GM12873 (cell line): ENCODE measurements around the gene GH2.

Source experiments
- TF ChIP-seq, protein P1 (sequence below): IDR thresholded peaks from 2 replicates; pipeline ENCODE4 v1.5.1; 2012; ENCODE audit warnings: low read depth, mild to moderate bottlenecking, moderate library complexity, low read length, control low read depth; ENCODE audit not compliant: insufficient read depth; ENCODE audit errors: missing control alignments

The GH2 gene

DNA sequence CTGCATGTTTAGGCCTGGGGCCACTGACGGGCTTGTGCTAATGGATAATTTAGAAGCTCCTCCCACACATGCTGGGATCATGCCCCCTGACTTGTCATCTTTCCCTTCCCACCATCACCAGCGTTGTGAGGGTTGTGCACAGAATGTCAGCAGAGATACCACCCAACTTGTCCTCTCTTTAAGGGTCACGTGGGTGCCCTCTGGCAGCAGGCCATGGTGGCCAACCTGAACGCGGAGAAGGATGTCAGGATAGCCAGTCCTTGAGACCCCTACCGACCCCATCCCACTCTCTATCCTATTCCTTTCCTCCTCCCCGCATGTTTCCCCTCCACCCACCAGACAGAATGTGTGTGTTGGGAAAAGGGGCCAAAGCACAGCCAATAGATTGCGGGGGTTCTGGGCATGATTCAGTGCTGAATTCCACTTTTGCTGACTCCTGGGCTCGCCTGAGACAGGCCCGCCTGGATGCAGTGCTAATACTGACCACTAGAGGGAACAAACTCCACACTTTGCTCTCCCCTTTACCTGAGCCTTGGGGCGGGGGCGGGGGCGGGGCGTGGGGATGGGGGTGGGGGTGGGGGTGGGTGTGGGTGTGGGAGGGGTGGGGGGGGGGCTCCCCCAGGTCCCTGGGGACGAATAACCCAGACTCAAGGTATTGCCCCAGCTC is at the start of gene GH2:
Gene GH2, minus strand, starts transcription at position 10 of the 667 bp plus-strand sequence. CDS start 143 bp downstream, outside the sequence.
- TF ChIP-seq, protein P1, sequence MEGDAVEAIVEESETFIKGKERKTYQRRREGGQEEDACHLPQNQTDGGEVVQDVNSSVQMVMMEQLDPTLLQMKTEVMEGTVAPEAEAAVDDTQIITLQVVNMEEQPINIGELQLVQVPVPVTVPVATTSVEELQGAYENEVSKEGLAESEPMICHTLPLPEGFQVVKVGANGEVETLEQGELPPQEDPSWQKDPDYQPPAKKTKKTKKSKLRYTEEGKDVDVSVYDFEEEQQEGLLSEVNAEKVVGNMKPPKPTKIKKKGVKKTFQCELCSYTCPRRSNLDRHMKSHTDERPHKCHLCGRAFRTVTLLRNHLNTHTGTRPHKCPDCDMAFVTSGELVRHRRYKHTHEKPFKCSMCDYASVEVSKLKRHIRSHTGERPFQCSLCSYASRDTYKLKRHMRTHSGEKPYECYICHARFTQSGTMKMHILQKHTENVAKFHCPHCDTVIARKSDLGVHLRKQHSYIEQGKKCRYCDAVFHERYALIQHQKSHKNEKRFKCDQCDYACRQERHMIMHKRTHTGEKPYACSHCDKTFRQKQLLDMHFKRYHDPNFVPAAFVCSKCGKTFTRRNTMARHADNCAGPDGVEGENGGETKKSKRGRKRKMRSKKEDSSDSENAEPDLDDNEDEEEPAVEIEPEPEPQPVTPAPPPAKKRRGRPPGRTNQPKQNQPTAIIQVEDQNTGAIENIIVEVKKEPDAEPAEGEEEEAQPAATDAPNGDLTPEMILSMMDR, result peak; percentile 81

GRCh38 chr17:63930951-63931575 is 49.3 kb upstream of the GH2 start:
- TF ChIP-seq, protein P1, result no peak

DNA sequence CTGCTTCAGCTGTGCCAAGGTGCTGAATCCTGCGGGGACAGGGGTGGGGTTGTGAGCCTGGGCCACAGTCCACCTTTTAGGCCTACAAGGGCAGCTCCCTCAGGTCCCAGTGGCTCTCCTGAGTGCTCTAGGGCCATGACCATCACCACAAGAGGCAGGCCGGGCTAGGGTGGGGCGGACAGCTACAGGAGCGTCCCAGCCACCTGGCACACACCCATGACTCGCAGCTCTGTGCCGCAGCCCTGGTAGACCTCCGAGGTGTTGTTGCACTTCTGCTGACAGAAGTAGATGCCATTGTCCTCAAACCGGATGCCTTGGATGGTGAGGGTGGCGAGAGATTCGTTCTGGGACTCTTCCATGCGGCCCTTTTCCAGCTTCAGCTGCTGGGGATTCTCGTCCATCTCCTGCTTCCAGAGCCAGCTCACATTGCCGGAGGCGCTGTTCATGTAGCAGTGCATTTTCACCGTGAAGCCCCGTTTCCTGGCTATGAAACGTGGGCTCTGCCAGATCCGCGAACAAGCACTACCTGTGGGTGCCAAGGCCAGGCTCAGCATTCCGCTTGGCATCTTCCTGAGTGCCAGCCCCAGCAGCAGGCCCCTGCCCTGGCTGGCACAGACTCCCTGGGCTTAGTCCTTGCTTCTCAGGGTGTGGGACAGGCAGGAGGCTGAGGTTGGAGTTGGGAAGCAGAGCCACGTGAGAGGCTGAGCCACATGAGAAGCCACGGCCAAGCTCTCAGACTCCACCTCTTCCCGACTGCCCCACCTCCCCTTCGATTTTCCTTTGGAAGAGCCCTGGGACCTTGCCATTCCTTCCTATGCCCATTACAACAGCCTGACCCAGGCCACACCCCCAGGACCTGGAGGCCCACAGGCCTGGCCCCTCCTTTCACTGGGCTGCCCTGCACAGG is 48.4 kb upstream of the GH2 start:
- TF ChIP-seq, protein P1, result no peak

DNA sequence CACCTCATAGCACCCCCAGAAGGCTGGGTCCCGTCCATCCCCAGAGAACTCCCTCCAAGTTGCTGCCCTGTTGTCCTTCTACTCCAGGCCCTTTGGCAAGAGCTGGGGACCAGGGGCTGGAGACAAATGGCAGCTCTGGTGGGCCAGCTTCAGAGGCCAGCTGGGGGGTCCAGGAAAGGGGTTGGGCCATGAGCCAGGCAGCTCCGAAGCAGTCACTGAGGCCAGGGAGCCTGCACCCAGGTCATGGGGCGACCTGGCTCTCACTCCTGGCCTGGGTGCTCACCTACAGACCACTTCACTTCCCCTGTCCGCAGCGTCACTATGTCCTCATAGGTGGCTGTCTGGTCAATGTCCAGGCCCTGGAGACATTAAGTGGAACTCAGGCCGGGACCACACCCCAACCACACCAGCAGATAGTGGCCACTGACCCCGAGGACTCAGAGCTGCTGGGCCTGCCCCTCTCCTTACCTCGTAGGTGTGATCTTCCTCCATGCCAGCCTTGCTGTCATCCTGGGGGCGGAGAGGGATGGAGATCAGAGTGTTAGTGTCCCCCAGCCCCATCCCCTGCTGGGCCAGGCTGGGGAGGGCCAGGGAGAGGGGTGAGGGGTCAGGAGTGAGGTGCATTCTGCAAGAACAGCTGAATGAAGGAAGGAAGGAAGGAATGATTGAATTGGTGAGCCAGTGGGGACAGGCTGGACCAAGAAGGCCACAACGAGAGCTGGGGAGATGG is 47.4 kb upstream of the GH2 start:
- TF ChIP-seq, protein P1, result no peak

DNA sequence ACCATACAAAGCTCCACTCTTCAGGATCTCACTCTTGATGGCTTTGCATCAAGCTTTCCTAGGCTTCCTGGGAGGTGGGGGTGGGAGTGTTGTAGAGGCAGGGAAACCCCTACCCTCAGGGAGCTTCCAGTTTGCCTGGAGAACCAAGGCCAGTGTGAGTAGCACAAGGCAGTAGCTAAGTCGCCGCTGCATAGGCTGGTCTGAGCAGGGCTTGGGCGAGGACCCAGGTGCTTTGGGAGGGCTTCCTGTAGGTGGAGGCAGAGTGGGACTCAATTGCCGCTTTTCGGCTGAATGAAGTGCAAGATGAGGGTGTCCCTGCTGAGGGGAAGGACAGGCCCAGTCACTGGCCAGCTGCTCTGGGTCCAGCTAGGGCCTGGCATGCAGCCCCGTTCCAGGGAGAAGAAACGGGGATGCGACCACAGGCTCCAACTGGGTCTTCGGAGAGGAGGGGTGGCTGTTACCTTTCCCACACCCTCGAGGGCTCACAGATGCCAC is 46.5 kb upstream of the GH2 start:
- TF ChIP-seq, protein P1, result no peak

- TF ChIP-seq, protein P1, result no peak
Observed at GRCh38 chr17:63927464-63928171, 45.9 kb upstream of the GH2 start.
